MCF 10A (cell line): ENCODE measurements around the gene KCNF1. TPM values are rescaled to one million over a fixed set of nuclear protein-coding genes. Genes with fewer than 3 reads are reported as not detected.

Source experiments
- BruUV-seq: library from RNA; stranded (reverse); fragments of 400-500 nt; replicated peaks from 2 replicates; lab custom pipeline; 2021; lab: Mats Ljungman, UMichigan
- CTCF ChIA-PET: fragments of 300-600 bp; sonication (Branson Sonifier 250); formaldehyde crosslinking; extraction: SDS; loops from one replicate; lab custom pipeline; 2021; ENCODE audit warnings: antibody characterized with exemption, inconsistent platforms; lab: Yijun Ruan, JAX
- POLR2A ChIA-PET: fragments of 300-600, 350-650 bp; sonication (Branson Sonifier 250); formaldehyde crosslinking; extraction: SDS; loops from one replicate; lab custom pipeline; 2020; ENCODE audit warnings: antibody characterized with exemption, inconsistent platforms; lab: Yijun Ruan, JAX
- DNase-seq: peaks from one replicate; pipeline ENCODE4 v3.0.0-alpha.2; 2018; ENCODE audit not compliant: unreplicated experiment
- H3K27ac Mint-ChIP-seq: one replicate; pipeline ENCODE4 v1.8.0; 2022; ENCODE audit warnings: mild to moderate bottlenecking, low read depth, mixed read lengths; ENCODE audit not compliant: unreplicated experiment
- H3K27me3 Mint-ChIP-seq: one replicate; pipeline ENCODE4 v1.8.0; 2022; ENCODE audit warnings: mixed read lengths; ENCODE audit not compliant: insufficient read depth, unreplicated experiment
- H3K36me3 Mint-ChIP-seq: one replicate; pipeline ENCODE4 v1.8.0; 2022; ENCODE audit warnings: mild to moderate bottlenecking, moderate library complexity, mixed read lengths; ENCODE audit not compliant: insufficient read depth, unreplicated experiment
- H3K4me1 Mint-ChIP-seq: one replicate; pipeline ENCODE4 v1.8.0; 2022; ENCODE audit warnings: mixed read lengths; ENCODE audit not compliant: insufficient read depth, unreplicated experiment
- H3K4me3 Mint-ChIP-seq: one replicate; pipeline ENCODE4 v1.8.0; 2022; ENCODE audit warnings: mild to moderate bottlenecking, moderate library complexity, mixed read lengths; ENCODE audit not compliant: unreplicated experiment
- H3K9me3 Mint-ChIP-seq: one replicate; pipeline ENCODE4 v1.8.0; 2022; ENCODE audit warnings: mixed read lengths; ENCODE audit not compliant: unreplicated experiment
- CTCF ChIP-seq: fragments of 200-600 bp; IDR thresholded peaks from one replicate; pipeline ENCODE4 v1.8.0; 2022; ENCODE audit warnings: antibody characterized with exemption, mild to moderate bottlenecking; ENCODE audit not compliant: unreplicated experiment
- intact Hi-C: fragments of 100-400 bp; cut with micrococcal nuclease; formaldehyde crosslinking; loops from 2 replicates; pipeline ENCODE4 v1.14.1; 2022
- total RNA-seq: library from RNA; stranded (reverse); gene quantifications from 2 replicates; pipeline ENCODE4 v1.2.3, GENCODE V29; 2022

Gene KCNF1
- total RNA-seq, 1 experiment from 2014 or later, result not detected

GRCh38 chr2:10891390-10891789 lies 20.3 kb upstream of the KCNF1 start:
- CTCF ChIA-PET, result interaction anchor here (0.6 to 1.0 kb wide), 2 partner anchors 19 to 140 kb away, joined by 3 read pairs; no protein-coding TSS in a partner anchor
- no peak overlapping the region for H3K4me3 Mint-ChIP-seq
- intact Hi-C loops, result no loop called here
- DNase-seq, result no peak
- peaks cover 8% of the 10 kb centered on the region for H3K9me3 Mint-ChIP-seq
- no TSS peak for BruUV-seq
- POLR2A ChIA-PET, result no interaction called here
- TF ChIP-seq CTCF, result no peak
- no peak overlapping the region for H3K27ac Mint-ChIP-seq
- H3K27me3 Mint-ChIP-seq, result peaks cover 65% of the 10 kb centered on the region
- no peaks in the 10 kb centered on the region for H3K4me1 Mint-ChIP-seq
- H3K36me3 Mint-ChIP-seq, result no peaks in the 10 kb centered on the region

GRCh38 chr2:10891848-10892247 lies 19.9 kb upstream of the KCNF1 start:
- no peak overlapping the region for H3K27ac Mint-ChIP-seq
- no peaks in the 10 kb centered on the region for H3K4me1 Mint-ChIP-seq
- H3K27me3 Mint-ChIP-seq, result peaks cover 60% of the 10 kb centered on the region
- no peak for TF ChIP-seq CTCF
- intact Hi-C loops, result no loop called here
- no TSS peak for BruUV-seq
- DNase-seq, result no peak
- ChIA-PET CTCF (interaction anchor here (0.6 to 1.0 kb wide), 3 partner anchors 9 to 139 kb away, joined by 3 to 4 read pairs (median 3); no protein-coding TSS in a partner anchor), POLR2A (no interaction called here)
- no peak overlapping the region for H3K4me3 Mint-ChIP-seq
- no peaks in the 10 kb centered on the region for H3K36me3 Mint-ChIP-seq
- peaks cover 8% of the 10 kb centered on the region for H3K9me3 Mint-ChIP-seq

- H3K4me3 Mint-ChIP-seq, result no peak overlapping the region
- ChIA-PET POLR2A (no interaction called here), CTCF (interaction anchor here (0.8 to 1.0 kb wide), 2 partner anchors 8 to 18 kb away, joined by 3 to 4 read pairs; no protein-coding TSS in a partner anchor)
- no peak for DNase-seq
- BruUV-seq, result no TSS peak
- no peak for TF ChIP-seq CTCF
- H3K36me3 Mint-ChIP-seq, result no peaks in the 10 kb centered on the region
- peaks cover 56% of the 10 kb centered on the region for H3K27me3 Mint-ChIP-seq
- H3K9me3 Mint-ChIP-seq, result peaks cover 8% of the 10 kb centered on the region
- intact Hi-C loops, result no loop called here
- H3K4me1 Mint-ChIP-seq, result no peaks in the 10 kb centered on the region
- no peak overlapping the region for H3K27ac Mint-ChIP-seq
These were observed 19.4 kb upstream of the KCNF1 start for GRCh38 chr2:10892316-10892715.

- no TSS peak for BruUV-seq
- DNase-seq, result no peak
- intact Hi-C loops, result no loop called here
- Mint-ChIP-seq H3K27ac (no peak overlapping the region), H3K27me3 (peaks cover 50% of the 10 kb centered on the region), H3K4me3 (no peak overlapping the region), H3K4me1 (no peaks in the 10 kb centered on the region), H3K36me3 (no peaks in the 10 kb centered on the region), H3K9me3 (peaks cover 8% of the 10 kb centered on the region)
- POLR2A ChIA-PET, result interaction anchor here (1.1 kb wide), 1 partner anchor 11 kb away, joined by 3 read pairs; no protein-coding TSS in a partner anchor
- TF ChIP-seq CTCF, result no peak
- CTCF ChIA-PET, result interaction anchor here (0.7 to 0.8 kb wide), 2 partner anchors 8 to 57 kb away, joined by 3 to 4 read pairs; no protein-coding TSS in a partner anchor
These were observed 18.9 kb upstream of the KCNF1 start for GRCh38 chr2:10892796-10893350.
